Karpas-422 (cell line): Measurements from ENCODE around the gene PODN. TPM values are rescaled to one million over a fixed set of nuclear protein-coding genes. Genes with fewer than 3 reads are reported as not detected.

Experiments
- DNase-seq: peaks from one replicate; pipeline ENCODE4 v3.0.0-alpha.2; 2015
- H2AFZ ChIP-seq: fragments of 200-600 bp; sonication (generic); 2 replicates; pipeline ENCODE4 v1.6.1; 2014; ENCODE audit warnings: antibody characterized with exemption, low read length, mixed read lengths
- H3K27ac ChIP-seq: fragments of 200-600 bp; sonication (generic); 2 replicates; pipeline ENCODE4 v1.5.1; 2014; ENCODE audit warnings: mild to moderate bottlenecking, low read length, moderate library complexity
- H3K27me3 ChIP-seq: fragments of 200-600 bp; sonication (generic); 2 replicates; pipeline ENCODE4 v1.6.1; 2014; ENCODE audit warnings: low read length, mixed read lengths
- H3K36me3 ChIP-seq: fragments of 200-600 bp; sonication (generic); 2 replicates; pipeline ENCODE4 v1.6.1; 2014; ENCODE audit warnings: low read length, mixed read lengths; ENCODE audit not compliant: insufficient read depth
- H3K4me1 ChIP-seq: fragments of 200-600 bp; sonication (generic); 2 replicates; pipeline ENCODE4 v1.6.1; 2014; ENCODE audit warnings: mild to moderate bottlenecking, low read length, mixed read lengths
- H3K4me2 ChIP-seq: fragments of 200-600 bp; sonication (generic); 2 replicates; pipeline ENCODE4 v1.6.1; 2014; ENCODE audit warnings: low read length, low read depth, mild to moderate bottlenecking; ENCODE audit not compliant: poor library complexity, severe bottlenecking
- H3K4me3 ChIP-seq: fragments of 200-600 bp; sonication (generic); 2 replicates; pipeline ENCODE4 v1.5.1; 2014; ENCODE audit warnings: mild to moderate bottlenecking, antibody characterized with exemption, low read length, mixed read lengths
- H3K79me2 ChIP-seq: fragments of 200-600 bp; sonication (generic); 2 replicates; pipeline ENCODE4 v1.6.1; 2014; ENCODE audit warnings: mild to moderate bottlenecking, low read length, mixed read lengths
- H3K9ac ChIP-seq: fragments of 200-600 bp; sonication (generic); 2 replicates; pipeline ENCODE4 v1.6.0; 2014; ENCODE audit warnings: low read length
- H3K9me2 ChIP-seq: fragments of 200-600 bp; sonication (generic), shearing (Covaris generic); replicated peaks from 2 replicates; pipeline ENCODE4 v1.6.0; 2014; ENCODE audit warnings: mild to moderate bottlenecking, low read length, moderate library complexity; ENCODE audit not compliant: insufficient read depth
- H3K9me3 ChIP-seq: fragments of 300-700, 200-600 bp; sonication (generic); 2 replicates; pipeline ENCODE4 v1.6.1; 2014; ENCODE audit warnings: low read length, mixed read lengths
- H4K20me1 ChIP-seq: fragments of 200-600 bp; sonication (generic); 2 replicates; pipeline ENCODE4 v1.6.1; 2014; ENCODE audit warnings: mild to moderate bottlenecking, antibody characterized with exemption, low read length, low read depth; ENCODE audit not compliant: insufficient read depth
- small RNA-seq: library from RNA; depleted of rRNA; stranded (forward); fragments of <200 nt; gene quantifications from one replicate; pipeline ENCODE3, GENCODE V24; 2014
- total RNA-seq: library from RNA; depleted of rRNA; stranded (reverse); fragments of >200 nt; shearing (Covaris generic); gene quantifications from 2 replicates; pipeline ENCODE4 v1.2.3, GENCODE V29; 2014; ENCODE audit warnings: low replicate concordance; rRNA removed

Gene PODN
- total RNA-seq, 1 experiment from 2014 or later: not detected

DNA sequence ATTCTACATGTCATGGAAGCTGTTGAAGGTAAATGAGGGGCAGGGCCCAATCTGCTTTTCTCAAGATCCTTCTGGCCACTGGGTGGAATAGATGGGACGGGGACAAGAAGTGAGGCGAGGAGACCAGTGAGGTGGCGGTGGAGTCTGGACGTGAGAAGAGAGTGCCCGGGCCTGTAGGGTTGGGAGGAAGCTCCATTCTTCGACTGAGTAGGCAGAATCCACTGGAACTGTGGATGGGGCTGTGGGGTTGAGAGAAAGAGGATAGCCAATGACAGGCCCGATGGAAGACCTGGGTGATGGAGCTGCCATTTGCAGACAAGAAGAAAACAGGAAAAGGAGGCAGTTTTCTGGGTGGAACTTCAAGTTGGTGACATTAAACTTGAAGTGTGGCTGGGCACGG is 70.2 kb downstream of the PODN start:
- no peaks in the 10 kb centered on the region for H3K27me3 ChIP-seq
- H4K20me1 ChIP-seq: no peaks in the 10 kb centered on the region
- H3K9me3 ChIP-seq: no peaks in the 10 kb centered on the region
- no peak overlapping the region for H3K4me2 ChIP-seq
- no peaks in the 10 kb centered on the region for H3K9me2 ChIP-seq
- H3K4me1 ChIP-seq: no peaks in the 10 kb centered on the region
- no peaks in the 10 kb centered on the region for H3K79me2 ChIP-seq
- no peak overlapping the region for H3K9ac ChIP-seq
- no peak overlapping the region for H3K4me3 ChIP-seq
- H2AFZ ChIP-seq: no peak overlapping the region
- DNase-seq: no peak
- H3K27ac ChIP-seq: no peak overlapping the region
- H3K36me3 ChIP-seq: no peaks in the 10 kb centered on the region

DNA sequence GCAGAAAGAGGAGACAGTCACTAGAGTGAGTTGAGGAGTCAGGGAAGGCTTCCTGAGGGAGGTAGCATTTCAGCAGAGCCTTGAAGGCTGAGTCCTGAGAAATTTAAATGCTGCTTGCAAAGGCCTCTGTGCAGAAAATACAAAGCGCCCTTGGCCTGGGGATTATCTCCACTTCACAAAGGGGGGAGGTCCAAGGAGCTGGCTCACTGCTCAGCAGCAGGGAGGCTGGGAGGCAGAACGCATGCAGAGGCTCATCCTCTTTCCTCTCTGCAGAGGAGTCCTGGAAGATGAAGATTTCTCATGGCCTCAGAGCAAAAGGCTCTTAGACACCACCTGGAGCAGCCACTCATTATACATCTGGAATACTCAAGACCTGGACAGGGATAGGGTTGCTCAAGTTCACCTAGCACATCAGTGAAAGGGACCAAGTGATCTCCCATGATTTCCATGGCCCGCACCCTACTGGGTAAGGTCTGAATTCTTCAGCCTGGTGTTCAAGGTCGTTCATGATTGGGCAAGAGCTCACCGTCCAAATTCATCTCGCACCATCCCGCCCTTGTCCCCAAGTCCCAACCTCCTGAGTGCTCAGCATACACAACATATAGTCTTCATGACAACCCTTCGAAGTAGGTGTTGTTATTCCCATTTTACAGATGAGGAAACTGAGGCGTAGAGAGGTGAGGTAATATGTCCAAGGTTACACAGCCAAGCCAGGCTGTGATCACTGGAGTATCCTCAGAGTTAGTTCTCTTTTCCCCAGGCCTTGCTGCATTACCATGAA is 71.4 kb downstream of the PODN start:
- DNase-seq: no peak
- no peak overlapping the region for H3K4me2 ChIP-seq
- no peak overlapping the region for H3K27ac ChIP-seq
- no peak overlapping the region for H3K9ac ChIP-seq
- H3K36me3 ChIP-seq: no peaks in the 10 kb centered on the region
- H3K4me1 ChIP-seq: no peaks in the 10 kb centered on the region
- no peaks in the 10 kb centered on the region for H3K27me3 ChIP-seq
- H2AFZ ChIP-seq: no peak overlapping the region
- no peaks in the 10 kb centered on the region for H4K20me1 ChIP-seq
- peaks cover 8% of the 10 kb centered on the region for H3K9me3 ChIP-seq
- H3K79me2 ChIP-seq: no peaks in the 10 kb centered on the region
- H3K4me3 ChIP-seq: no peak overlapping the region
- H3K9me2 ChIP-seq: no peaks in the 10 kb centered on the region

DNA sequence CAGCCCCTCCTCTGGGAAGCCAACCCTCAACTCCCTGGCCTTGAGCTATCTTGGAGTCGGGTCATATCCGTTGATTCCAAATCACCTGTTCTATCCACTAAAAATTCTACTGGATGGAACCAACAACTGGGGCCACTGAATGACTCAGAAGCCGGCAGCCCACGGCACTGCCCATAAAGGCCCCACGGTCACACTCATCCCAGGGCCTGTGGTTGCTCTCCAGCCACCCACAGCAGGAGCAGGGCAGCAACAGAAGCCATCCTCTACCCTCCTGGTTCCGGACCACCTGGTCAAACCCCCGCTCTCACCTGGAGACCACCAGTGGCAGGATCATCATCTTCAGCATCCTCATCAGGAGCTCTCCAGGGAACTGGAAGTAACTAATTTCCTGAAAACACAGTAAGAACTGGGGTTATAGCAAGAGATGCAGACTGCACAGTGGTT is 72.1 kb downstream of the PODN start:
- H3K9me3 ChIP-seq: peaks cover 8% of the 10 kb centered on the region
- H3K4me3 ChIP-seq: no peak overlapping the region
- H3K27ac ChIP-seq: no peak overlapping the region
- DNase-seq: no peak
- H3K9ac ChIP-seq: no peak overlapping the region
- no peaks in the 10 kb centered on the region for H3K9me2 ChIP-seq
- no peaks in the 10 kb centered on the region for H3K4me1 ChIP-seq
- no peak overlapping the region for H3K4me2 ChIP-seq
- no peaks in the 10 kb centered on the region for H3K36me3 ChIP-seq
- no peaks in the 10 kb centered on the region for H3K27me3 ChIP-seq
- no peak overlapping the region for H2AFZ ChIP-seq
- H4K20me1 ChIP-seq: no peaks in the 10 kb centered on the region
- H3K79me2 ChIP-seq: no peaks in the 10 kb centered on the region

Small RNA genes within 50 kb of the gene (small RNA-seq; reads per million reads assigned to genes)
- not detected for gene HIGD1AP11

Other genes with a start within 250 kb of the PODN start
- gene ZYG11A, start 219.5 kb upstream of the PODN start, total RNA-seq: not detected in 2 replicates
- gene ECHDC2, start 140.5 kb upstream of the PODN start, total RNA-seq: not detected in 2 replicates
- gene SCP2, start 134.9 kb upstream of the PODN start, total RNA-seq: 81.3 and 146 TPM in 2 replicates
- not detected in 2 replicates for gene SLC1A7, start 80.4 kb downstream of the PODN start, total RNA-seq
- 32.3 and 37.3 TPM in 2 replicates for gene CPT2, start 134.6 kb downstream of the PODN start, total RNA-seq
- gene CZIB, start 158.4 kb downstream of the PODN start, total RNA-seq: 64.2 and 72.7 TPM in 2 replicates
- gene MAGOH, start 176.3 kb downstream of the PODN start, total RNA-seq: 67.1 and 76.4 TPM in 2 replicates